ENCODE results near the gene SYS1.

DNA sequence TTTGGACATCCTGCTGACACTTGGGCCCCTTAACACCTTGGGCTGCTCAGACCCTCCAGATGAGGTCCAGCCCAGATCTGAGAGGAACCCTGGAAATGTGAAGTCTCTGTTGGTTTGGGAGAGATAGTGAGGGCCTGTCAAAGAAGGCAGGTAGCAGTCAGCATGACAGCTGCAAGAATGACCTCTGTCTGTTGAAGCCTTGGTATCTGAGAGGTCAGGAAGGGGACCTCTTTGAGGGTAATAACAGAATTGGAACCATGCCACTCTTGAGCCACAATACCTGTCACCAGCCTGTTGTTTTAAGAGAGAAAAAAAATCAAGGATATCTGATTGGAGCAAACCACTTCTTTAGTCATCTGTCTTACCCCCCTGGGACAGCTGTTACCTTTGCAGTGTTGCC is 4.2 kb downstream of the SYS1 start:
- TF ChIP-seq, protein P1, sequence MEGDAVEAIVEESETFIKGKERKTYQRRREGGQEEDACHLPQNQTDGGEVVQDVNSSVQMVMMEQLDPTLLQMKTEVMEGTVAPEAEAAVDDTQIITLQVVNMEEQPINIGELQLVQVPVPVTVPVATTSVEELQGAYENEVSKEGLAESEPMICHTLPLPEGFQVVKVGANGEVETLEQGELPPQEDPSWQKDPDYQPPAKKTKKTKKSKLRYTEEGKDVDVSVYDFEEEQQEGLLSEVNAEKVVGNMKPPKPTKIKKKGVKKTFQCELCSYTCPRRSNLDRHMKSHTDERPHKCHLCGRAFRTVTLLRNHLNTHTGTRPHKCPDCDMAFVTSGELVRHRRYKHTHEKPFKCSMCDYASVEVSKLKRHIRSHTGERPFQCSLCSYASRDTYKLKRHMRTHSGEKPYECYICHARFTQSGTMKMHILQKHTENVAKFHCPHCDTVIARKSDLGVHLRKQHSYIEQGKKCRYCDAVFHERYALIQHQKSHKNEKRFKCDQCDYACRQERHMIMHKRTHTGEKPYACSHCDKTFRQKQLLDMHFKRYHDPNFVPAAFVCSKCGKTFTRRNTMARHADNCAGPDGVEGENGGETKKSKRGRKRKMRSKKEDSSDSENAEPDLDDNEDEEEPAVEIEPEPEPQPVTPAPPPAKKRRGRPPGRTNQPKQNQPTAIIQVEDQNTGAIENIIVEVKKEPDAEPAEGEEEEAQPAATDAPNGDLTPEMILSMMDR (IDR thresholded peaks at IDR 0.05; ENCODE audit: insufficient read depth, low read length), result no peak
- TF ChIP-seq GABPA (IDR thresholded peaks at IDR 0.05; ENCODE audit: low read depth) (no peak), POLR2AphosphoS5 (IDR thresholded peaks at IDR 0.05; ENCODE audit: low read depth) (no peak), SPI1 (IDR thresholded peaks at IDR 0.05; ENCODE audit: borderline replicate concordance, low read depth) (no peak)
- TF ChIP-seq, protein P2, sequence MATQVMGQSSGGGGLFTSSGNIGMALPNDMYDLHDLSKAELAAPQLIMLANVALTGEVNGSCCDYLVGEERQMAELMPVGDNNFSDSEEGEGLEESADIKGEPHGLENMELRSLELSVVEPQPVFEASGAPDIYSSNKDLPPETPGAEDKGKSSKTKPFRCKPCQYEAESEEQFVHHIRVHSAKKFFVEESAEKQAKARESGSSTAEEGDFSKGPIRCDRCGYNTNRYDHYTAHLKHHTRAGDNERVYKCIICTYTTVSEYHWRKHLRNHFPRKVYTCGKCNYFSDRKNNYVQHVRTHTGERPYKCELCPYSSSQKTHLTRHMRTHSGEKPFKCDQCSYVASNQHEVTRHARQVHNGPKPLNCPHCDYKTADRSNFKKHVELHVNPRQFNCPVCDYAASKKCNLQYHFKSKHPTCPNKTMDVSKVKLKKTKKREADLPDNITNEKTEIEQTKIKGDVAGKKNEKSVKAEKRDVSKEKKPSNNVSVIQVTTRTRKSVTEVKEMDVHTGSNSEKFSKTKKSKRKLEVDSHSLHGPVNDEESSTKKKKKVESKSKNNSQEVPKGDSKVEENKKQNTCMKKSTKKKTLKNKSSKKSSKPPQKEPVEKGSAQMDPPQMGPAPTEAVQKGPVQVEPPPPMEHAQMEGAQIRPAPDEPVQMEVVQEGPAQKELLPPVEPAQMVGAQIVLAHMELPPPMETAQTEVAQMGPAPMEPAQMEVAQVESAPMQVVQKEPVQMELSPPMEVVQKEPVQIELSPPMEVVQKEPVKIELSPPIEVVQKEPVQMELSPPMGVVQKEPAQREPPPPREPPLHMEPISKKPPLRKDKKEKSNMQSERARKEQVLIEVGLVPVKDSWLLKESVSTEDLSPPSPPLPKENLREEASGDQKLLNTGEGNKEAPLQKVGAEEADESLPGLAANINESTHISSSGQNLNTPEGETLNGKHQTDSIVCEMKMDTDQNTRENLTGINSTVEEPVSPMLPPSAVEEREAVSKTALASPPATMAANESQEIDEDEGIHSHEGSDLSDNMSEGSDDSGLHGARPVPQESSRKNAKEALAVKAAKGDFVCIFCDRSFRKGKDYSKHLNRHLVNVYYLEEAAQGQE (IDR thresholded peaks at IDR 0.05; ENCODE audit: insufficient replicate concordance, low read depth), result no peak
